ENCODE results near the gene RASSF7. TPM values are rescaled to one million over a fixed set of nuclear protein-coding genes. Genes with fewer than 3 reads are reported as not detected.

The RASSF7 gene
- polyA plus RNA-seq, 6 donors from 2014 or later = 17.3 to 31.5 (median 23.5) TPM

- ATAC-seq (ENCODE audit: low read depth in 2 of 2) (peak; percentile 73 to 74), DNase-seq (peak; percentile 97)
- Mint-ChIP-seq H3K27ac (peak within 1 kb of the TSS; percentile 98 to 100 (median 100)), H3K9me3 (no peaks in the 10 kb centered on the region), H3K36me3 (no peaks in the 10 kb centered on the region), H3K4me3 (peak within 1 kb of the TSS; percentile 84 to 99 (median 96)), H3K4me1 (peaks cover 22 to 41% (median 22%) of the 10 kb centered on the region in 3 donors), H3K27me3 (no peaks in the 10 kb centered on the region)
Measured at GRCh38 chr11:535519-536454, 25.0 kb upstream of the RASSF7 start, which contains the start of gene HRAS. TSS of gene HRAS (minus strand) at chr11:535576.

GRCh38 chr11:536841-537621 is 23.7 kb upstream of the RASSF7 start, which contains the start of gene LRRC56:
TSS of gene LRRC56 (plus strand) at chr11:537527. CDS start at chr11:540685, 3,158 bp downstream.
- ATAC-seq (ENCODE audit: low read depth in 2 of 2) (peak; percentile 54 to 60), DNase-seq (peak; percentile 100)
- Mint-ChIP-seq H3K36me3 (no peaks in the 10 kb centered on the region), H3K4me3 (peak within 1 kb of the TSS; percentile 84 to 99 (median 96)), H3K9me3 (no peaks in the 10 kb centered on the region), H3K27me3 (no peaks in the 10 kb centered on the region), H3K4me1 (peaks cover 19 to 39% (median 22%) of the 10 kb centered on the region in 3 donors), H3K27ac (peak within 1 kb of the TSS; percentile 98 to 100 (median 100))

GRCh38 chr11:537622-538430 is 22.9 kb upstream of the RASSF7 start:
- DNase-seq = no peak
- no peak for ATAC-seq (ENCODE audit: low read depth in 2 of 2)

GRCh38 chr11:538431-539051 is 22.2 kb upstream of the RASSF7 start:
- Mint-ChIP-seq H3K27ac (peak overlapping the region in 5 of 6 donors; percentile 59 to 100 (median 97)), H3K9me3 (no peaks in the 10 kb centered on the region), H3K4me3 (peak overlapping the region in 7 of 8 donors; percentile 2 to 99 (median 96)), H3K36me3 (no peaks in the 10 kb centered on the region), H3K27me3 (no peaks in the 10 kb centered on the region), H3K4me1 (peaks cover 21 to 34% (median 22%) of the 10 kb centered on the region in 3 donors)
- no peak for DNase-seq
- no peak for ATAC-seq (ENCODE audit: low read depth in 2 of 2)

More at GRCh38 chr11:537622-538430, 22.9 kb upstream of the RASSF7 start:
- Mint-ChIP-seq H3K27me3 (no peaks in the 10 kb centered on the region), H3K4me1 (peaks cover 21 to 34% (median 22%) of the 10 kb centered on the region in 3 donors), H3K36me3 (no peaks in the 10 kb centered on the region), H3K4me3 (peak overlapping the region; percentile 84 to 99 (median 96)), H3K27ac (peak overlapping the region; percentile 94 to 100 (median 98)), H3K9me3 (no peaks in the 10 kb centered on the region)

DNA sequence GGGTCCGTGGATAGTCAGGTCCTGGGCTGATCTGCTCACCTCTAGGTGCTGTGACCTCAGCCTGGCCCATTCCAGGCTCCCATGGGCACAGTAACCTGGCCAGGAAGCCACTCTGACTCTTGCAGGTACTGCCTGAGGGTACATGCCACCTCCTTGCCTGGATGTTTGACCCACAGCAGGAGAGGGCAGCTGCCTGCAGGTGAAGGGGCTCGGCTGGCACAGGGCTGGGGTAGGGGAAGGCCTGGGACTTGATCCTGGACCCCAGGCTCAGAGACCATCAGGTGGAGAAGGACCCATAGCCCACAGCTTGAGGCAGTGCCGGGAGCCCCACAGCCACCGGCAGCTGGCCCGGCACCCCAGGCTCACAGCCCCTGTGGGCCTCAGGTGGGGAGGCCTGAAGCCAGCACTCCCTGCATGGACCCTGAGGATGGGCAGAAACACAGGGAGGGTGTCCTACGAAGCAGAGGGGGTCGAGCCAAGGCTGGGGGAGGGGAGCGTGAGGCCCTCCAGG is 20.7 kb upstream of the RASSF7 start:
- Mint-ChIP-seq H3K4me3 (no peak overlapping the region), H3K9me3 (no peaks in the 10 kb centered on the region), H3K27me3 (no peaks in the 10 kb centered on the region), H3K36me3 (no peaks in the 10 kb centered on the region), H3K27ac (peak overlapping the region in 2 of 6 donors; percentile 53 to 67), H3K4me1 (peaks cover 21 to 25% (median 22%) of the 10 kb centered on the region in 3 donors)
- no peak for DNase-seq
- no peak for ATAC-seq (ENCODE audit: low read depth in 2 of 2)

GRCh38 chr11:540583-541432 is 20.0 kb upstream of the RASSF7 start:
- no peaks in the 10 kb centered on the region for H3K27me3 Mint-ChIP-seq
- peak overlapping the region in 1 of 6 donors; percentile 53 for H3K27ac Mint-ChIP-seq
- no peak for ATAC-seq (ENCODE audit: low read depth in 2 of 2)

GRCh38 chr11:541433-541885 is 19.3 kb upstream of the RASSF7 start:
- Mint-ChIP-seq H3K27me3 (no peaks in the 10 kb centered on the region), H3K36me3 (no peaks in the 10 kb centered on the region), H3K27ac (no peak overlapping the region), H3K4me3 (no peak overlapping the region), H3K4me1 (peaks cover 17 to 22% (median 18%) of the 10 kb centered on the region in 3 donors), H3K9me3 (no peaks in the 10 kb centered on the region)
- DNase-seq = no peak
- ATAC-seq (ENCODE audit: low read depth in 2 of 2) = no peak

More at GRCh38 chr11:540583-541432, 20.0 kb upstream of the RASSF7 start:
- no peak for DNase-seq
- Mint-ChIP-seq H3K9me3 (no peaks in the 10 kb centered on the region), H3K4me3 (peak overlapping the region in 1 of 8 donors; percentile 47), H3K4me1 (peaks cover 21 to 25% (median 22%) of the 10 kb centered on the region in 3 donors), H3K36me3 (no peaks in the 10 kb centered on the region)

GRCh38 chr11:544817-545166 is 16.0 kb upstream of the RASSF7 start:
- Mint-ChIP-seq H3K27ac (no peak overlapping the region), H3K4me3 (no peak overlapping the region)
- no peak for ATAC-seq (ENCODE audit: low read depth in 2 of 2)

DNA sequence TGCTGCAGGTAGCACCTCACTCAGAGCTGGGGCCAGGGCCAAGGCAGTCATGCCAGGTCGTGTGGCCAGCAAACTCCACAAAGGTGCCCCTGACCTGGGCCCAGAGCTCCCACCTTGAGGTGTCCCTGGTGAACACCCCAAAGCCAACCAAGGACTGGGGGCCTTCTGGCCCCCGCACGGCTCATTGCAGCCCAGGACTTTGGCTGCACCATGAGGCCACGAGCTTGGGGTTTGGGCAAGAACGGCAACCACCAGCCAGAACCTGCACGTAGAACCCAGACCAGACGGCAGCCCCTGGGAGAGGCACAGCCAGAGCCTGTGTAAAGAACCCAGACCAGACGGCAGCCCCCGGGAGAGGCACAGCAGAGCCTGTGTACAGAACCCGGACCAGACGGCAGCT is 15.6 kb upstream of the RASSF7 start:
- ATAC-seq (ENCODE audit: low read depth in 2 of 2) (no peak), DNase-seq (no peak)
- Mint-ChIP-seq H3K36me3 (no peaks in the 10 kb centered on the region), H3K4me1 (peaks cover 0 to 3% (median 0%) of the 10 kb centered on the region in 3 donors), H3K27me3 (no peaks in the 10 kb centered on the region), H3K9me3 (no peaks in the 10 kb centered on the region), H3K4me3 (no peak overlapping the region), H3K27ac (no peak overlapping the region)

More at GRCh38 chr11:544817-545166, 16.0 kb upstream of the RASSF7 start:
- no peak for DNase-seq
- Mint-ChIP-seq H3K27me3 (no peaks in the 10 kb centered on the region), H3K9me3 (no peaks in the 10 kb centered on the region), H3K36me3 (no peaks in the 10 kb centered on the region), H3K4me1 (peaks cover 0 to 3% (median under 1%) of the 10 kb centered on the region in 3 donors)

DNA sequence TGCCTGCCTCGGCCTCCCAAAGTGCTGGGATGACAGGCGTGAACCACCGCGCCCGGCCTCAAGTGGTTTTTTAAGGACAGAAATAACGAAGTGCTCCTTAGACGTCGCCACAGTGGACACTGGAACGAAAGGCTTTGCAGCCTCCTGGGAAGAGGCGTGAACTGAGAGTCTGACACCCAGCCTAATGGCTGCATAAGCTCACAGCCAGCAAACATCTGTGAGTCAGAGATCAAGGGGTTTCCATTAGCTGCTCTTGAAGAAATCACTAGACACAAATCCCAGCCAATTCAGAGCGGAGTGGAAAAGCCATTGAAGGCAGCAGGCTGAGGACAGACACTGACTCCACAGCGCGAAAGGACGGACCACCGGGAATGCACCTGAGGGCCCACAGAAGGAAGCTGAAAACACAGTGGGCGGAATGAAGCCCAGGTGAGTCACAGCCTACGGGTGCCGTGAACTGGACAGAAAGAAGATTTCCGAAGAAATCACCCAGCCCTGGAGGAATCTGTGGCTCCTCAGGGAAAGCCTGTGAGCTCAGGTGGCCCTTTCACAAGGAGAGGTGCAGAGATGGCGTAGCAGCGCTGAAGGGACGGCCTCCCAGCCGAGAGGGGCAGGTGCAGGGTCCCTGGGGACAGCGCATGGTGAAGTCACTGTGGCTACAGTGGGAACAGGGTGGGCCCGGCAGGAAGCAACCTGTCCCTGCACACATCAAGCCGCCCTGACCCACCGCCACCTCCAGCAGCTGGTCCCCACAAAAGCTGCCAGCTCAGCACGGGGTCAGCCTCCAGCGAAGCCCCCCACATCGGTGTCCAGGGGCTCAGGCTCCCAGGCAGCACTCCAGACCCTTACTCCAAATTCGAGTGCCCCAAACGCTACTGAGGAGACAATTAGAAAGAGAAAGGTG is 11.8 kb upstream of the RASSF7 start:
- Mint-ChIP-seq H3K4me1 (peaks cover 0 to under 1% (median 0%) of the 10 kb centered on the region in 3 donors), H3K9me3 (no peaks in the 10 kb centered on the region), H3K27ac (no peak overlapping the region), H3K27me3 (no peaks in the 10 kb centered on the region), H3K4me3 (no peak overlapping the region), H3K36me3 (no peaks in the 10 kb centered on the region)
- peak in 1 of 2 donors; percentile 25 for ATAC-seq (ENCODE audit: low read depth in 2 of 2)
- DNase-seq = no peak

Measured in naive B cell (primary cell).